Measurements from ENCODE around the gene GNB1. TPM values are rescaled to one million over a fixed set of nuclear protein-coding genes. Genes with fewer than 3 reads are reported as not detected.

GNB1 gene
- total RNA-seq, 2 experiments from 2014 or later, result 138 to 149 TPM

DNA sequence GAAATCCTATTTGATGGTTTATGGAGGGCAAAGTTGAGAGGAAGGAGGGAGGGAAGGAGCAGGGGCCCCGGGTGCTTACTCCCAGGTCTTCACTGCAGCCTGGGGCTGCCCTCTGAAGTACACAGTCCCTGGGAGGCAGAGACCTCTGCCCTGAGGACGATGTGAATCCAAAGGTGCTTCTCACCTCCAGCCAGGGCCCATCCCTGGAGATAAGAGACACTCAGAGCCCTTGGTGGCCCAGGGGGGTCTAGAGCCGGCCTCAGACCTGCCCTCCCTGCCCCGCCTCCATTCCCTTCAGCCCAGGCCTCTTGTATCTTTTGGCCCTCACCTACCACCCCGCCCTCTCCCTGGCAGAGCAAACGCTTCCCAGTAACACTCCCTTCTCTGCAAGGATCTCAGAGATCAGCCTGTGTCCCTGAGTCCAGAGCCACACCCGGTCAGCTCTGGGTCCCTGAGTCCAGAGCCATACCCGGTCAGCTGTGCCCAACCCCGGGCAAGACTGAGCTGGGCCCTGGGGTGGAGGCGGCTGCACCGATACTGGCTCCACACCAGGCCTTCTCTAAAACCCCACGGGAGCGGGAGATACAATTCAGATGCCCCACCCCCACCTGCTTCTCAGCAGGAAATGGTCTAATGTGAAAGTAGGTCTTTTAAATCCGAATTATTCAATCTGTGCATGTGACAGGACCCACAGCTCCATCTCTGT, 3.6 kb upstream of the GNB1 start:
- TF ChIP-seq CTCF (IDR thresholded peaks at IDR 0.05), result no peak
- Mint-ChIP-seq H3K4me3 (peak overlapping the region; percentile 79), H3K36me3 (ENCODE audit: low read depth) (peaks cover 7% of the 10 kb centered on the region), H3K4me1 (ENCODE audit: low read depth) (peaks cover 34% of the 10 kb centered on the region), H3K27me3 (peaks cover 3% of the 10 kb centered on the region), H3K9me3 (no peaks in the 10 kb centered on the region), H3K27ac (peak overlapping the region; percentile 81)
- Histone ChIP-seq H3K27me3 (ENCODE audit: control insufficient read depth in 1 of 2, insufficient read depth in 2 of 2, low read length in 2 of 2) (no peaks in the 10 kb centered on the region), H3K4me3 (ENCODE audit: low read length) (peak overlapping the region; percentile 9), H3K36me3 (ENCODE audit: insufficient read depth, low read length) (no peaks in the 10 kb centered on the region), H3K9me3 (ENCODE audit: control insufficient read depth in 1 of 2, insufficient read depth in 1 of 2, low read length in 2 of 2) (no peaks in the 10 kb centered on the region), H3K27ac (ENCODE audit: low read depth in 1 of 2, low read length in 2 of 2) (peak overlapping the region in 1 of 2 donors; percentile 13), H3K4me1 (ENCODE audit: insufficient read depth, low read length) (peaks cover 59% of the 10 kb centered on the region)
- DNase-seq (peak in 2 of 14 experiments; percentile 32 to 39), ATAC-seq (ENCODE audit: poor library complexity) (no peak)
- POLR2A ChIA-PET, result interaction anchor here (0.9 kb wide), 1 partner anchor 14 kb away, joined by 5 read pairs; no protein-coding TSS in a partner anchor
- intact Hi-C loops (cut with DNase I, micrococcal nuclease), result no loop called here
- CTCF ChIA-PET, result interaction anchor here (0.8 to 1.2 kb wide), 2 partner anchors 11 to 14 kb away, joined by 3 read pairs; no protein-coding TSS in a partner anchor

GRCh38 chr1:1893997-1894353, 3.1 kb upstream of the GNB1 start:
- Mint-ChIP-seq H3K27ac (peak overlapping the region; percentile 98), H3K4me1 (ENCODE audit: low read depth) (peaks cover 36% of the 10 kb centered on the region)

DNA sequence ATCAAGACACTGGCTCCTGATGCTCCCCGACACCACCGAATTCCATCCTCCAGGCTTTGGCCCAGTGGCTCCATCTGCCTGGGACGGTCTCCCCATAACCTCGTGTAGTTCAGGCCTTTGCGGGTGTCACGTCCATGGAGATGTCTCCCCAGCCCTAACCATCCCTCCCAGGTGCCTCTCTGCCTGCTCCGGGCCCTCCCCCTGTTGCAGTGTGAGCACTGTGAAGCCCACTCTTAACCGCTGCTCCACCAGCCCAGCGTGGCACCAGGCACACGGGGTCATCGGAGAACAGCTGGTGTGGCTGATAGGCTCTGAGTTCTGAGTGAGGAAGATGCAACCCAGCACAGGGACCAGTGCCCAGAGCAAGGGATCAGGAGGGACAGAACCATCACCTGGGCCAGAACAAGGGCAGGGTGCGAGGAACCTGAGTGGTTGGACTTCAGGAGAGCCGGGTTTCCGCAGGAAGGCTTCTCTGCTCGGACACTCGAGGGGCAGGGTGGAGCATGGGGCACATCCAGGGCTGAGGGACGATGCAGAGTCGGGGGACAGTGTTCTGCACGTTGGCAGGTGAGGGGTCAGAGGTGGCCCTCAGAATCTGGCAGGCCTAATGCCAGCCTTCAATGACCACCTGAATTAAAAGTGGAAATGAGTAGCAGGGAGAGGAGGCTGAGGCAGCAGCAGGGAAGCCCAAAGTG, 2.6 kb upstream of the GNB1 start:
- peaks cover 3% of the 10 kb centered on the region for H3K27me3 Mint-ChIP-seq
- Histone ChIP-seq H3K27me3 (ENCODE audit: control insufficient read depth in 1 of 2, insufficient read depth in 2 of 2, low read length in 2 of 2) (no peaks in the 10 kb centered on the region), H3K4me3 (ENCODE audit: low read length) (no peak overlapping the region), H3K36me3 (ENCODE audit: insufficient read depth, low read length) (no peaks in the 10 kb centered on the region), H3K4me1 (ENCODE audit: insufficient read depth, low read length) (peaks cover 63% of the 10 kb centered on the region), H3K9me3 (ENCODE audit: control insufficient read depth in 1 of 2, insufficient read depth in 1 of 2, low read length in 2 of 2) (no peaks in the 10 kb centered on the region), H3K27ac (ENCODE audit: low read depth in 1 of 2, low read length in 2 of 2) (peak overlapping the region in 1 of 2 donors; percentile 13)
- DNase-seq, result no peak
- no peaks in the 10 kb centered on the region for H3K9me3 Mint-ChIP-seq
- POLR2A ChIA-PET, result no interaction called here
- CTCF ChIA-PET, result no interaction called here
- no peak for ATAC-seq (ENCODE audit: poor library complexity)
- peak overlapping the region; percentile 98 for H3K27ac Mint-ChIP-seq
- intact Hi-C loops (cut with DNase I, micrococcal nuclease), result no loop called here
- no peak for TF ChIP-seq CTCF (IDR thresholded peaks at IDR 0.05)
- H3K4me1 Mint-ChIP-seq (ENCODE audit: low read depth), result peaks cover 40% of the 10 kb centered on the region
- peaks cover 17% of the 10 kb centered on the region for H3K36me3 Mint-ChIP-seq (ENCODE audit: low read depth)
- peak overlapping the region; percentile 80 for H3K4me3 Mint-ChIP-seq

More at GRCh38 chr1:1893997-1894353, 3.1 kb upstream of the GNB1 start:
- Histone ChIP-seq H3K4me3 (ENCODE audit: low read length) (no peak overlapping the region), H3K27ac (ENCODE audit: low read depth in 1 of 2, low read length in 2 of 2) (peak overlapping the region in 1 of 2 donors; percentile 13), H3K9me3 (ENCODE audit: control insufficient read depth in 1 of 2, insufficient read depth in 1 of 2, low read length in 2 of 2) (no peaks in the 10 kb centered on the region), H3K27me3 (ENCODE audit: control insufficient read depth in 1 of 2, insufficient read depth in 2 of 2, low read length in 2 of 2) (no peaks in the 10 kb centered on the region), H3K36me3 (ENCODE audit: insufficient read depth, low read length) (no peaks in the 10 kb centered on the region), H3K4me1 (ENCODE audit: insufficient read depth, low read length) (peaks cover 58% of the 10 kb centered on the region)
- intact Hi-C loops (cut with DNase I, micrococcal nuclease), result no loop called here
- DNase-seq (no peak), ATAC-seq (ENCODE audit: poor library complexity) (no peak)
- Mint-ChIP-seq H3K27me3 (peaks cover 3% of the 10 kb centered on the region), H3K36me3 (ENCODE audit: low read depth) (peaks cover 13% of the 10 kb centered on the region), H3K4me3 (peak overlapping the region; percentile 51), H3K9me3 (no peaks in the 10 kb centered on the region)
- ChIA-PET POLR2A (no interaction called here), CTCF (interaction anchor here (0.8 to 1.2 kb wide), 2 partner anchors 12 to 15 kb away, joined by 3 read pairs; no protein-coding TSS in a partner anchor)
- TF ChIP-seq CTCF (IDR thresholded peaks at IDR 0.05), result no peak

Measured in CD4-positive, alpha-beta T cell (primary cell).